HG03280 (cell line): ENCODE results near the gene PDE11A.
"Not testable (repeated sequence)": the region's sequence is repeated elsewhere in the genome, so short reads cannot be mapped to it uniquely, and the experiment has no call there.

Experiments used
- ATAC-seq: cut with Tn5 transposase; IDR thresholded peaks from one replicate; pipeline ENCODE4 v1.9.1; 2021; ENCODE audit warnings: mild to moderate bottlenecking, moderate library complexity; ENCODE audit not compliant: unreplicated experiment

Gene PDE11A

GRCh38 chr2:177828557-177828956 is 244.0 kb downstream of the PDE11A start:
- ATAC-seq = no peak

GRCh38 chr2:177826897-177827296 is 245.7 kb downstream of the PDE11A start:
- no peak for ATAC-seq

- no peak for ATAC-seq
Measured at GRCh38 chr2:177822941-177823340, 249.6 kb downstream of the PDE11A start.

- ATAC-seq = no peak
Measured at GRCh38 chr2:177818412-177818811, 254.2 kb downstream of the PDE11A start.

GRCh38 chr2:177817300-177817699 is 255.3 kb downstream of the PDE11A start:
- no peak for ATAC-seq

GRCh38 chr2:177816766-177817165 is 255.8 kb downstream of the PDE11A start:
- ATAC-seq = no peak

GRCh38 chr2:177812713-177813396 is 259.7 kb downstream of the PDE11A start:
- ATAC-seq = no peak

GRCh38 chr2:177810906-177811305 is 261.7 kb downstream of the PDE11A start:
- no peak for ATAC-seq

- no peak for ATAC-seq
Measured at GRCh38 chr2:177808984-177809809, 263.4 kb downstream of the PDE11A start.

- ATAC-seq = no peak
Measured at GRCh38 chr2:177806025-177806424, 266.6 kb downstream of the PDE11A start.

- ATAC-seq = peak; percentile 55
Measured at GRCh38 chr2:177799531-177799930, 273.0 kb downstream of the PDE11A start.

- ATAC-seq = no peak
Measured at GRCh38 chr2:177797808-177798207, 274.8 kb downstream of the PDE11A start.

GRCh38 chr2:177796654-177797415 is 275.7 kb downstream of the PDE11A start:
- ATAC-seq = no peak

- no peak for ATAC-seq
Measured at GRCh38 chr2:177796011-177796410, 276.6 kb downstream of the PDE11A start.

- ATAC-seq = not testable (repeated sequence)
Measured at GRCh38 chr2:177785143-177785542, 287.4 kb downstream of the PDE11A start.

GRCh38 chr2:177784745-177785067 is 287.9 kb downstream of the PDE11A start:
- ATAC-seq = no peak

- peak; percentile 80 for ATAC-seq
Measured at GRCh38 chr2:177783835-177784744, 288.5 kb downstream of the PDE11A start.

- no peak for ATAC-seq
Measured at GRCh38 chr2:177783091-177783490, 289.5 kb downstream of the PDE11A start.

GRCh38 chr2:177782613-177783012 is 290.0 kb downstream of the PDE11A start:
- ATAC-seq = no peak

- no peak for ATAC-seq
Measured at GRCh38 chr2:177778472-177778871, 294.1 kb downstream of the PDE11A start.

GRCh38 chr2:177772529-177772928 is 300.0 kb downstream of the PDE11A start:
- ATAC-seq = no peak
